Measurements from ENCODE around the gene POU2F1. TPM values are rescaled to one million over a fixed set of nuclear protein-coding genes. Genes with fewer than 3 reads are reported as not detected.

POU2F1 gene
- total RNA-seq, 1 experiment from 2014 or later: 25.0 TPM

- POLR2A ChIA-PET (ENCODE audit: low non-redundant PET): no interaction called here
- no TSS peak for BruUV-seq (replicated peaks)
These were observed 253.1 kb downstream of the POU2F1 start for GRCh38 chr1:167473761-167474160.

DNA sequence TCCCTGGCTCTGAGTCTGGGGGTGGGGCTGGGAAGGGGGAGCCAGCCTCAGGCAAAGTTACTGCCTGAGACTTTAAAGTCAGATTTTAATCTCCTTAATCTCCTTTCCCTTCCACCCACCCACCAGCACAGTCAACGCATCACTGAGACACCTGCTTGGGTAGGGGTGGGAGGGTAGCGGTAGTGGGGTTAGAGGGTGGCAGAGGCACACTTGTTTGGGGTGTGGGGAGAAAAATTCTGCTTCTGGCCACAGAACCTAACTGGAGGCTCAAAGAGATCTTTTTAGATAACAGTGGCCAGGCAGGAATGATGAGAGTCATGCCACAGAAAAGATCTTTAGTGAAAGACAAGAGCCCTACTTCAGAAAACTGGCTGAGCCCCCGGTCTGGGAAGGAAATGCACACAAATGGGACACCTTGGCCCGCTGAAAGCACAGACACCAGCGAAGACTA is 253.5 kb downstream of the POU2F1 start:
- no peaks in the 10 kb centered on the region for H3K27me3 ChIP-seq (replicated peaks; ENCODE audit: insufficient read depth, low read depth, low read length, poor library complexity)
- intact Hi-C loops (cut with micrococcal nuclease; ENCODE audit: unreplicated experiment): no loop called here
- no peaks in the 10 kb centered on the region for H3K9me3 ChIP-seq (ENCODE audit: low read depth, low read length, poor library complexity, severe bottlenecking)
- ChIA-PET CTCF (no interaction called here), POLR2A (ENCODE audit: low non-redundant PET) (no interaction called here)
- no peak for DNase-seq (ENCODE audit: low spot score)
- H3K4me3 ChIP-seq (ENCODE audit: low read depth, low read length, poor library complexity, severe bottlenecking): no peak overlapping the region
- H3K4me1 ChIP-seq (ENCODE audit: insufficient read depth, low read length, poor library complexity, severe bottlenecking): no peaks in the 10 kb centered on the region
- H3K27ac ChIP-seq (ENCODE audit: low read depth, low read length, poor library complexity, severe bottlenecking): no peak overlapping the region
- no TSS peak for BruUV-seq (replicated peaks)
- no peaks in the 10 kb centered on the region for H3K36me3 ChIP-seq (ENCODE audit: insufficient read depth, low read length, poor library complexity, severe bottlenecking)
- TF ChIP-seq EZH2 (IDR thresholded peaks at IDR 0.05; ENCODE audit: borderline replicate concordance, low read depth, low read length, poor library complexity, severe bottlenecking): no peak
- no peak for TF ChIP-seq CTCF (conservative IDR thresholded peaks at IDR 0.05; ENCODE audit: low read depth, low read length)

More at GRCh38 chr1:167473761-167474160, 253.1 kb downstream of the POU2F1 start:
- CTCF ChIA-PET: no interaction called here
- Histone ChIP-seq H3K9me3 (ENCODE audit: low read depth, low read length, poor library complexity, severe bottlenecking) (no peaks in the 10 kb centered on the region), H3K4me1 (ENCODE audit: insufficient read depth, low read length, poor library complexity, severe bottlenecking) (no peaks in the 10 kb centered on the region), H3K4me3 (ENCODE audit: low read depth, low read length, poor library complexity, severe bottlenecking) (no peak overlapping the region), H3K27ac (ENCODE audit: low read depth, low read length, poor library complexity, severe bottlenecking) (no peak overlapping the region), H3K36me3 (ENCODE audit: insufficient read depth, low read length, poor library complexity, severe bottlenecking) (no peaks in the 10 kb centered on the region), H3K27me3 (replicated peaks; ENCODE audit: insufficient read depth, low read depth, low read length, poor library complexity) (no peaks in the 10 kb centered on the region)
- no peak for DNase-seq (ENCODE audit: low spot score)
- no peak for TF ChIP-seq CTCF (conservative IDR thresholded peaks at IDR 0.05; ENCODE audit: low read depth, low read length)
- TF ChIP-seq EZH2 (IDR thresholded peaks at IDR 0.05; ENCODE audit: borderline replicate concordance, low read depth, low read length, poor library complexity, severe bottlenecking): no peak
- intact Hi-C loops (cut with micrococcal nuclease; ENCODE audit: unreplicated experiment): no loop called here

GRCh38 chr1:167476061-167476460 is 255.4 kb downstream of the POU2F1 start:
- Histone ChIP-seq H3K4me1 (ENCODE audit: insufficient read depth, low read length, poor library complexity, severe bottlenecking) (no peaks in the 10 kb centered on the region), H3K9me3 (ENCODE audit: low read depth, low read length, poor library complexity, severe bottlenecking) (no peaks in the 10 kb centered on the region), H3K36me3 (ENCODE audit: insufficient read depth, low read length, poor library complexity, severe bottlenecking) (no peaks in the 10 kb centered on the region), H3K4me3 (ENCODE audit: low read depth, low read length, poor library complexity, severe bottlenecking) (no peak overlapping the region), H3K27me3 (replicated peaks; ENCODE audit: insufficient read depth, low read depth, low read length, poor library complexity) (no peaks in the 10 kb centered on the region), H3K27ac (ENCODE audit: low read depth, low read length, poor library complexity, severe bottlenecking) (no peak overlapping the region)
- intact Hi-C loops (cut with micrococcal nuclease; ENCODE audit: unreplicated experiment): no loop called here
- BruUV-seq (replicated peaks): no TSS peak
- POLR2A ChIA-PET (ENCODE audit: low non-redundant PET): no interaction called here
- DNase-seq (ENCODE audit: low spot score): no peak
- no peak for TF ChIP-seq EZH2 (IDR thresholded peaks at IDR 0.05; ENCODE audit: borderline replicate concordance, low read depth, low read length, poor library complexity, severe bottlenecking)
- TF ChIP-seq CTCF (conservative IDR thresholded peaks at IDR 0.05; ENCODE audit: low read depth, low read length): no peak
- CTCF ChIA-PET: no interaction called here

Other genes with a start within 250 kb of the POU2F1 start
- not detected in 2 replicates for gene ILDR2, start 245.3 kb upstream of the POU2F1 start, total RNA-seq (2021)
- gene MAEL, start 231.6 kb upstream of the POU2F1 start, total RNA-seq (2021): not detected in 2 replicates
- gene GPA33, start 130.5 kb upstream of the POU2F1 start, total RNA-seq (2021): not detected in 2 replicates
- not detected in 2 replicates for gene STYXL2, start 126.8 kb upstream of the POU2F1 start, total RNA-seq (2021)